ENCODE data around the gene ST6GALNAC2.
"Not testable (repeated sequence)": the region's sequence is repeated elsewhere in the genome, so short reads cannot be mapped to it uniquely, and the experiment has no call there.

Gene ST6GALNAC2

GRCh38 chr17:76626442-76626841 lies 40.8 kb upstream of the ST6GALNAC2 start:
- no peak overlapping the region for H3K4me3 ChIP-seq (ENCODE audit: low read depth, low read length)
- no peak for TF ChIP-seq CTCF (IDR thresholded peaks at IDR 0.05; ENCODE audit: borderline replicate concordance, insufficient read depth, low read depth, low read length)

- TF ChIP-seq CTCF (IDR thresholded peaks at IDR 0.05; ENCODE audit: borderline replicate concordance, insufficient read depth, low read depth, low read length) = no peak
- no peak overlapping the region for H3K4me3 ChIP-seq (ENCODE audit: low read depth, low read length)
Observed at GRCh38 chr17:76625496-76625895, 39.8 kb upstream of the ST6GALNAC2 start.

- no peak overlapping the region for H3K4me3 ChIP-seq (ENCODE audit: low read depth, low read length)
- TF ChIP-seq CTCF (IDR thresholded peaks at IDR 0.05; ENCODE audit: borderline replicate concordance, insufficient read depth, low read depth, low read length) = peak; percentile 95
Observed at GRCh38 chr17:76623271-76624146, 37.8 kb upstream of the ST6GALNAC2 start.

GRCh38 chr17:76617838-76618237 lies 32.2 kb upstream of the ST6GALNAC2 start:
- H3K4me3 ChIP-seq (ENCODE audit: low read depth, low read length) = no peak overlapping the region
- no peak for TF ChIP-seq CTCF (IDR thresholded peaks at IDR 0.05; ENCODE audit: borderline replicate concordance, insufficient read depth, low read depth, low read length)

- no peak overlapping the region for H3K4me3 ChIP-seq (ENCODE audit: low read depth, low read length)
- no peak for TF ChIP-seq CTCF (IDR thresholded peaks at IDR 0.05; ENCODE audit: borderline replicate concordance, insufficient read depth, low read depth, low read length)
Observed at GRCh38 chr17:76614912-76615617, 29.4 kb upstream of the ST6GALNAC2 start.

- not testable (repeated sequence) for H3K4me3 ChIP-seq (ENCODE audit: low read depth, low read length)
Observed at GRCh38 chr17:76614064-76614759, 28.6 kb upstream of the ST6GALNAC2 start.
